Smooth muscle cell (in vitro differentiated cells): ENCODE measurements around the gene TMEM258. TPM values are rescaled to one million over a fixed set of nuclear protein-coding genes. Genes with fewer than 3 reads are reported as not detected.

Source experiments
- DNase-seq: peaks from one replicate; lab custom pipeline; 2025; ENCODE audit not compliant: unreplicated experiment; lab: John Stamatoyannopoulos, UW
- H2AFZ ChIP-seq: fragments of 200-600 bp; sonication (generic); 2 replicates; pipeline ENCODE4 v1.6.0; 2016; ENCODE audit warnings: antibody characterized with exemption, low read depth, mild to moderate bottlenecking
- H3F3A ChIP-seq: fragments of 200-600 bp; sonication (generic); 2 replicates; pipeline ENCODE4 v1.6.0; 2017; ENCODE audit warnings: antibody characterized with exemption, low read depth
- H3K27ac ChIP-seq: fragments of 200-600 bp; sonication (generic); 2 replicates; pipeline ENCODE4 v1.5.1; 2016; ENCODE audit warnings: low read depth, mild to moderate bottlenecking
- H3K27me3 ChIP-seq: fragments of 200-600 bp; sonication (generic); 2 replicates; pipeline ENCODE4 v1.6.1; 2016; ENCODE audit warnings: low read depth, mild to moderate bottlenecking
- H3K36me3 ChIP-seq: fragments of 200-600 bp; sonication (generic); 2 replicates; pipeline ENCODE4 v1.5.1; 2016; ENCODE audit warnings: low read depth
- H3K4me1 ChIP-seq: fragments of 200-600 bp; sonication (generic); 2 replicates; pipeline ENCODE4 v1.5.1; 2016; ENCODE audit warnings: low read depth
- H3K4me2 ChIP-seq: fragments of 200-600 bp; sonication (generic); 2 replicates; pipeline ENCODE4 v1.6.0; 2016; ENCODE audit warnings: mild to moderate bottlenecking
- H3K4me3 ChIP-seq: fragments of 200-600 bp; sonication (generic); 2 replicates; pipeline ENCODE4 v1.5.1; 2016; ENCODE audit warnings: mild to moderate bottlenecking
- H3K79me2 ChIP-seq: fragments of 200-600 bp; sonication (generic); 2 replicates; pipeline ENCODE4 v1.6.0; 2016; ENCODE audit warnings: low read depth, mild to moderate bottlenecking
- H3K9ac ChIP-seq: fragments of 200-600 bp; sonication (generic); 2 replicates; pipeline ENCODE4 v1.6.0; 2016; ENCODE audit warnings: low read depth
- H3K9me3 ChIP-seq: fragments of 200-600 bp; sonication (generic); replicated peaks from 2 replicates; pipeline ENCODE4 v1.5.1; 2016; ENCODE audit warnings: low read depth
- H4K20me1 ChIP-seq: fragments of 200-600 bp; sonication (generic); 2 replicates; pipeline ENCODE4 v1.6.0; 2016; ENCODE audit warnings: low read depth
- CTCF ChIP-seq: fragments of 200-600 bp; sonication (generic); IDR thresholded peaks from 2 replicates; pipeline ENCODE4 v1.5.1; 2017; ENCODE audit warnings: borderline replicate concordance, mild to moderate bottlenecking, antibody characterized with exemption; ENCODE audit not compliant: insufficient read depth, poor library complexity, severe bottlenecking
- WGBS: methylation state at CpG from one replicate; pipeline ENCODE4 v1.1.7; 2016; ENCODE audit warnings: low lambda C conversion rate; 5-methylcytosine and 5-hydroxymethylcytosine counted together
- polyA plus RNA-seq: library from polyadenylated mRNA; unstranded; fragments of >200 nt; fragmentation: Nextera tagmentation; extraction: Ambion mirVana; gene quantifications from 2 replicates; pipeline ENCODE4 v1.2.1, GENCODE V29; 2016
- total RNA-seq: library from RNA; depleted of rRNA; stranded (reverse); fragments of >200 nt; gene quantifications from 2 replicates; pipeline ENCODE4 v1.2.3, GENCODE V29; 2014

Gene TMEM258
- total and polyA plus RNA-seq, 2 experiments from 2014 or later = 118 to 300 TPM

- Histone ChIP-seq H2AFZ (no peak overlapping the region), H3K9ac (no peak overlapping the region), H3K4me2 (no peak overlapping the region), H3K4me3 (no peak overlapping the region), H4K20me1 (peaks cover 73% of the 10 kb centered on the region), H3K36me3 (no peaks in the 10 kb centered on the region), H3F3A (no peaks in the 10 kb centered on the region), H3K9me3 (no peaks in the 10 kb centered on the region), H3K27me3 (no peaks in the 10 kb centered on the region), H3K27ac (no peak overlapping the region), H3K4me1 (peaks cover 19% of the 10 kb centered on the region), H3K79me2 (peaks cover 28% of the 10 kb centered on the region)
- TF ChIP-seq CTCF = no peak
- DNase-seq = no peak
- 90% methylated on average over 16 of the region's 23 CpGs for WGBS
Measured at GRCh38 chr11:61763930-61764605, 28.3 kb downstream of the TMEM258 start.

- DNase-seq = no peak
Measured at GRCh38 chr11:61762798-61763197, 29.6 kb downstream of the TMEM258 start.

GRCh38 chr11:61762223-61762615 lies 30.2 kb downstream of the TMEM258 start:
- Histone ChIP-seq H3K79me2 (peaks cover 43% of the 10 kb centered on the region), H3K27me3 (no peaks in the 10 kb centered on the region), H3K4me1 (peaks cover 17% of the 10 kb centered on the region), H3F3A (no peaks in the 10 kb centered on the region), H3K27ac (peak overlapping the region; percentile 47), H3K36me3 (no peaks in the 10 kb centered on the region), H2AFZ (no peak overlapping the region), H3K9me3 (no peaks in the 10 kb centered on the region), H3K4me3 (no peak overlapping the region), H3K9ac (no peak overlapping the region), H3K4me2 (peak overlapping the region; percentile 68), H4K20me1 (peaks cover 81% of the 10 kb centered on the region)
- 83% methylated on average over 10 of the region's 10 CpGs for WGBS
- DNase-seq = no peak
- TF ChIP-seq CTCF = no peak

More at GRCh38 chr11:61762798-61763197, 29.6 kb downstream of the TMEM258 start:
- no peaks in the 10 kb centered on the region for H3F3A ChIP-seq
- no peak for TF ChIP-seq CTCF
- H3K4me1 ChIP-seq = peaks cover 17% of the 10 kb centered on the region
- no peaks in the 10 kb centered on the region for H3K36me3 ChIP-seq
- WGBS = 19% methylated on average over 15 of the region's 15 CpGs
- no peak overlapping the region for H3K4me3 ChIP-seq
- H3K79me2 ChIP-seq = peaks cover 38% of the 10 kb centered on the region
- H3K4me2 ChIP-seq = peak overlapping the region; percentile 68
- H2AFZ ChIP-seq = no peak overlapping the region
- no peaks in the 10 kb centered on the region for H3K9me3 ChIP-seq
- peak overlapping the region; percentile 47 for H3K27ac ChIP-seq
- H3K27me3 ChIP-seq = no peaks in the 10 kb centered on the region
- H4K20me1 ChIP-seq = peaks cover 78% of the 10 kb centered on the region
- H3K9ac ChIP-seq = no peak overlapping the region
